Renal cortex interstitium (tissue), 11 donors: ENCODE results near the gene SEL1L. TPM values are rescaled to one million over a fixed set of nuclear protein-coding genes. Genes with fewer than 3 reads are reported as not detected.
"Not testable (repeated sequence)": the region's sequence is repeated elsewhere in the genome, so short reads cannot be mapped to it uniquely, and the experiment has no call there.

ENCODE experiments used
- DNase-seq, 11 donors: peaks; one replicate each; pipeline ENCODE4 v3.0.0-alpha.2; 2013; ENCODE audit warnings: low read depth in 9 of 11, low spot score in 4 of 11; ENCODE audit errors: extremely low read depth in 1 of 11
- polyA plus RNA-seq, 3 donors: library from polyadenylated mRNA; unstranded; fragments of 120-200 nt; gene quantifications; one replicate each; pipeline ENCODE4 v1.2.1, GENCODE V29; 2013; ENCODE audit not compliant: insufficient read length in 3 of 3

Gene SEL1L
- polyA plus RNA-seq, 3 donors = 70.1 to 79.5 (median 75.5) TPM

DNA sequence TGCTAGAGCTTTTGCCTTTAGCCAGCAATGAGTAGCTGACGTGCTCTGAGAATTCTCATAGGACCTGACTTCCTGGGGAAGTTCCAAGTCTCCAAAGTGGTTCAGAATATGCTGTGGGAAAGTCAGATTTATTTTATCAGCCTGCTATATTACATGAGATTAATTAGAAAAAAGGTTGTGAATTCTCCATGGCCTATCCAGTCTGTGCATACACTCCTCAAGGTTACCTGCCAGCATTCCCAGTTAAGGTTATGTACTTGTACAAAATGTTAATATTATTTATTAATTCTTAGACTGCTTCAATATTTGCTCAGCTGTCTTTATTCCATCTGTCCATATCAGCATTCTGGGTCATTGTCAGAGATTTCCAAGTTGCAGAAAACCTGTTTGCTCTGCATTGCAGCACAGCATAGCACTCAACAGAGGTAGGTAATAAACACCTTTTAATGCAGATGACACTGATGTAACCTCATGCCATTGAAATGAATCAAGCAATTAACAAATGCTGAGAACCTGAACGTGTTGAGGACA, 2.7 kb upstream of the SEL1L start:
- DNase-seq = no peak

DNA sequence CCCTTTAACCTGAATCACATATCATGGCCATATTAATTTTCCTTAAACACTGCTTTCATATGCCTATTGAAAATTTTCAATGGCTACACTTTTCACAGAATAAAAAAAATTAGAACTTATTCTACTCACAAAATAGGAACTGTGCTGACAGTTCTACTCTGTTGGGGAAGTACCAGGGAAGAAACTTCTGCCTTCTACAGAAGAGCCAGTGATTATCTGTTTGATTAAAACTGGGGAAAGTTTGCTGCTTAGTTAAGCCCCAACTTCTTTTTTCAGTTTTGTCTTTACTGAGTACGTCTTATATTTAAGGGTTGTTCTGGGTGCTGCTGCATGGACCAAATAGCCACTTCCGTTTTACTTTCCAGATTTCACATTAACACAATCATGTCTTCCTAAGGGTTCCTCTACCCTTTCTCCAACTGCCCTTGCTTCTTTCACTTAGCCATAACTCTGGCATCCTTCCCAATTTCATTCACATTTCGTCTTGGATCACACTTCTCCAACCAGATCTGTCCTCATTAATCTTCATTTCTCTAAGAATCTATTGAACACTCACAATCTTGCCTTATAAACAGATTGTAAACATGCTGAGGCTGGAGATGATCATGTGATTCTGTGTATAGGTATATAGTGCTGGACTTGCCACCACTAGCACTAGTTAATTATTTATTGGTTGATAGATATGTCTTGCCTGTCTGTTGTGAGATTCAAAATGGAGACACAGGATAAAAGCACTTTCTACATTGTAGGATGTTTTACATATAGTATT, 1.9 kb upstream of the SEL1L start:
- DNase-seq = no peak

DNA sequence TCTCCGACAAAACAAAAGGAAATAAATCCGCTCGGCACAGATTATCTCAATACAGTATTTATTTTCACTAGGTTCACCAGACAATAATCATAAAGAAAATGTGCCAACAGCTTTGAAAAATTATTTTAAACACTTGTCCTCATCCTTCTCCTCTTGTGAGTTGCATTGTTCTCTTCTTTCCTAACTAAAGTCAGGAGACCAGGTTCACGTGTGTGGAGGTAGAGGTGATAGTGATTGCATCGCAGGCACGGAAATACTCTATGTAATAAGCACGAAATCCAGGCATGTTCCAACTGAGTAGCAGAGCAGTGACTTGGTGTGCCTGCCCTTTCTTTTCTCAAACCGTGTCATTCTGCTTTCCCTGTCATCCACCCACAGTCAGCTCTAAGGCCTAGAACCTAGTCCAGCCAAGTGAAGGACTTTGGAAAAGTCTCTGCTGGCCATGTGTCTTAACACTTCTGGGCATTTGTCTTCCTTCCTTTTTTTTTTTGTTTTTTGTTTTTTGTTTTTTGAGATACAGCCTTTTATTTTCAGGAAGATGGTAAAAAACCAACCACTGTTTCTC, 939 bp upstream of the SEL1L start:
- DNase-seq = no peak

DNA sequence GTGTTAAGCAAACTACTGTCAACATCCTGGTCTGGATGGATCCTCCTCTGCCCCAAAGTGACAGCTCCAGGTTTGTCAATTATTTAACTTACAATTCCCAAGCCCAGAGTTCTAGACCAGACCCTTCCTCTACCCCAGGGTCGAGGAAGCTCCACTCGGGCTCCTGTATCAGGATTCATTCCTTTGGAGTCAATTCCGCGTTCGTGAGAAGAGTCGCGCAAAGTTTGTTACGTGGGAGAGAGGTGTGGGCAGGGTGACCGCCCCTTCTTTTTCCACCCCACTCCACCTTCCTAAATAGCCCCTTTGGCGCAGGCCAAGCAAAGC, 479 bp downstream of the SEL1L start:
- no peak for DNase-seq

DNA sequence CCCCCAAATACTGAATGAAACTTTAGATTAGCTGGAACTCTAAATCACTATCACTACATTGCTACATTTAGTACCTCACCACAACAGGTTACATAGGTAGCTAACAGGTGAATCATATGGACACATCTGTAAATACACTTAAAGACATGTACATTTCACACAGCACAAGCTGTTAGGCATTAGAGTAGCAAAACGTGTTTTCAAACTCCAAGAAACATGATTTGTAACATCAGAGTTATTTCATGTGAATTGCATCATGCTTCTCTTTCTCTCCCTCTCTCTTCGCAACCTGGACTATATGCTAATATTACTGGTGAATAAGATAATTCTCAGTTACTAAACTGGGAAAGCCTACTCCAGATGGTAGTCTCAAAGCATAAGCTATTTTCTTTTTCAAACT, 4.3 kb downstream of the SEL1L start:
- DNase-seq = no peak

DNA sequence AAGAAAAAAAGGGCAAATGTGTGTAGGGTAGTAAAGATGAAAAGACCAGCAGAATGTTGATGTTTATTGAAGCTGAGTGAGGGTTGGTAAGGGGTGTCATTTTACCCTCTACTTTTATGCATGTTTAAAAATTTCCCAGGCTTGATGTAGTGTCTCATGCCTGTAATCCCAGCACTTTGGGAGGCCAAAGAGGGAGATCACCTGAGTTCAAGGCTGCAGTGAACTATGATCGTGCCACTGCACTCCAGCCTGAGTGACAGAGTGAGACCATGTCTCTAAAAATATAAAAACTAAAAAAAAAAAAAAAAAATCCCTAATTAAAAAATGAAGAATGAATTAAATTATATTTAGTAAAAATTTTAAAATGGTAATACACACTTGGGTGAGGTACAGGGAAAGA, 8.5 kb downstream of the SEL1L start:
- DNase-seq = no peak

DNA sequence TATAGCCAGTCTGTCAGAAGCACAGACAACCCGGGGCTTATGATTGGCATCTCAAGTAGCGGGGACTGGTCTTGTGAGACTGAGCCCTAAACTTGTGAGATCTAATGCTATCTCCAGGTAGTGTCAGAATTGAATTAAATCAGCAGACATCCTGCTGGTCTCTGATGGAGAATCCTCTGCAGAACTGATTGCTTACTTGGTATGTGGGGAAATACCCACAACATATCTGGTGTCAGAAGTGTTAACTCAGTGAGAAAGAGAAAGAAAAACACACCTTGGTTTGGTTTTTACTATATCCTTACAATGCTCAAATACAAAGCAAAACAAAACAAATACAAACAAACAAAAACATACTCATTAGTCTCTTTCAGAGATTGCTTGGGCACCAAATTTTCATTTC, 10.0 kb downstream of the SEL1L start:
- no peak for DNase-seq

DNA sequence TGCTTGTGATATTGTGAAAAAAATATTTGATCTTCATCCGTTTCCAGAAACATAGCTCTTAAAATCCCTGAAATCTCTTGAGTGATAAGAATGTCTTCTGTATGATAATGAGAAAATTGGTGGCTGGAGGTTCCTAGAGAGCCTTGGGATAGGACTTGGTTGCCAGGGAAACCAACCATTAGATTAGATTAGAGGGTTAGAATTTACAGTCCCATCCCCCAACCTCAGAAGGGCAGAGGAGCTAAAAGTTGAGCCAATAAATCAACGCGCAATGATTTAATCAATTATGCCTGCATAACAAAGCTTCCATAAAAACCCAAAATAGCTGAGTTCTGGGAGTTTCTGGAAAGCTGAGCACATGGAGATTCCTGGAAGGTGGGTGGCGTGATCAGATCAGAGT, 10.6 kb downstream of the SEL1L start:
- DNase-seq = no peak

DNA sequence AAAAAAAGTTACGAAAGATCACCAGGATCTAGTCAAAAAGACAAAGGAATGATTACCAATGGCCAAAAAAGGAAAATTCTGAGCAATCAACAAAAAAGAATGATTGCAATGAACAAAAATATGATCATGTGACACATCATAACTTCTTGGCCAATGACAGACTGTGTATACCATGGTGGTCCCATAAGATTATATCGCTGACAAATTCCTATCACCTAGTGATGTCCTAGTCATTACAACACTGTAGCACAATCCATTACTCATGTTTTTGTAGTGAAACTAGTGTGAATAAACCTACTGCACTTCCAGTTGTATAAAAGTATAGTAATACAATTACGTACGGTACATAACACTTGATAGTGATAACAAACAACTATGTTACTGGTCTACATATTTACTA, 12.3 kb downstream of the SEL1L start:
- no peak for DNase-seq

DNA sequence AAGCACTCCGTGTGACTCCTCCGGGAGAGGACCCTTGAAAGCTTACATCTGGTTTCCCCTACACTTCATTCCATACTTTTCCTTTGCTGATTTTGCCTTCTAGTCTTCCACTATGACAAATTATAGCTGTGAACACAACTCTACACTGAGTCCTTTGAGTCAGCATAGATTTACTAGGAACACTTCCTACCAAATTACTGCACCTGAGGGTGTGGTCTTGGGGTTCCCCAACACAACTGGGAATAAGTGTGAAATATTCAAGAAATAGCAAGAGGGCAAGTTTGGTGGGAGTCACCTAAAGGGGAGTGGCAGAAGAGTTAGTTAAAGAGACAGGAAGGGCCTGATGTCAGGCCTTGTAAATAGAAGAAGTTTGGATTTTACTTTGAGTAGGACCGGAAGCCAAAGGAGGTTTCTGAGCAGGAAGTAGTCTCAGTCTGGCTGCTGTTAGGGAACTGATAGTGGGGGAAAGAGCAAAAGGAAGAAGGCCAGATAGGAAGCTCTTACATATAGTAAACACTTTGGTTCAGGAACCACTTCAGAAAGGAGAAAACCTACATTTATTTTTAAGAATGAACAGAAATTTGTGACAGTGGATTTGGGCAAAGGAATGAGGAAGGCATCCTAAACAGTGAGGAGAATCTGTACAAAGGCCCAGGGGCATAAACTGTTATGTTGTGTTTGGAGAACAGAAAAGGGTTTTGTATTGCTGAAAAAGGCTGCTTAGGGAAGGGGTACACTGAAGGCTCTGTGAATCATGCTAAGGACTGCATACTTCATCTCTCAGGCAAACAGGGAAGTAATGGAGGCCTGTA, 14.2 kb downstream of the SEL1L start:
- peak in 1 of 11 donors; percentile 21 for DNase-seq

DNA sequence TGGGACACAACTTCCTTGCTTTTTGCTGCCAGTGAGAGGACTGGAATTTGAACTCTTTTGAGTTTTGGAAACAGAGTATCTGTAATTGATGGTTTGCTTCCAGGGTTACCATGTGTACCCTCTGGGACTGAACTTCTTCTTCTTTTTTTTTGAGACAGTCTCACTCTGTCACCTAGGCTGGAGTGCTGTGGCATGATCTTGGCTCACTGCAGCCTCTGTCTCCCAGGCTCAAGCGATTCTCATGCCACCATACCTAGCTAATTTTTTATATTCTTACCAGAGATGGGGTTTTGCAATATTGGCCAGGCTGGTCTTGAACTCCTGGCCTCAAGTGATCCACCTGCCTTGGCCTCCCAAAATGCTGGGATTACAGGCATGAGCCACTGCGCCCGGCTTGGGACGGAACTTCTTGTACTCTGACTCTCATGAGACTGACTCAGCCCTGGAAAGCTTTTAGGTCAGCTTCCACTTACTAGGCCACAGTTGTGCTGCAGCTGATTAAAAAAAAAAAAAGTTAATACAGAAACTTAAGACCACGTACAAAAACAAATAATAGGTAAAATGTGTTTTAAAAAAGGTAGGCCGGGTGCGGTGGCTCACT, 15.8 kb downstream of the SEL1L start:
- no peak for DNase-seq

DNA sequence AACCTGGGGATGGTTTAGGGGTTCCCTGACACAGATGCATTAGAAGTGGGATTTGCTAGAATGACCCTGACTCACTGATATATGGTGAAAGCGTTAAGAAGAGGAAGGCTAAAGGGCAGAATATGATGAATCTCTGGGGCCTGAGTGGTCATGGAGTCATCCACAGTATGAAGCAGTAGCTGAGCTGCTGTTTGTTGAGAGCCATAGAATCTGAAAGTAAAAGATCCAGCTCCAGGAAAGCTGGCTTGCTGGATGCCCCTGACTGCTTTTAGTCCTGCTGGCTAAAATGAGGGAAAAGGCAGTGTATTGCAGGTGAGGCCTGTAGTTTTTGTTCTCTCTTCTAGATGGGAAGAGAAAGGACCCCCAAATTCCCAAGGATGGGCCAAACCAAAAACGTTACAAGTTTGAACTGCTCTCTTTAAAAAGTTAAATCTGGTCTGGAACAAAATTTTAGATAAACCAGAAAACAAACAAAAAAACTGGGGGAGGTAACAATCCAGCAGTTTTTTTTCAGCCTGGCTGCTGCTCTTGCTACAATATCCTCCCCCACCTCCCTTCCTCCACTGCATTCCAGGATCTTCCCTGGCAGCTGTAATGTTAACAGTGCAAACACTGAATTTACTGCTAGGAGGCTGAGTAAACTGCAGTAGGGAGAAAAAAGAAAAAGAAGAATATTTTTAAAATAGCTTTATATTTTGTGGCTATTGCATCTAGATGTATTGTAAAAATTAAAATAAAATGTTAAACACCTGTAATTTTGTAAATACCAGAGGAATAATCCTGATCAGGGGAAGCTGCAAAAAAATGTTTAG, 16.5 kb downstream of the SEL1L start:
- peak; percentile 42 to 88 (median 61) for DNase-seq

DNA sequence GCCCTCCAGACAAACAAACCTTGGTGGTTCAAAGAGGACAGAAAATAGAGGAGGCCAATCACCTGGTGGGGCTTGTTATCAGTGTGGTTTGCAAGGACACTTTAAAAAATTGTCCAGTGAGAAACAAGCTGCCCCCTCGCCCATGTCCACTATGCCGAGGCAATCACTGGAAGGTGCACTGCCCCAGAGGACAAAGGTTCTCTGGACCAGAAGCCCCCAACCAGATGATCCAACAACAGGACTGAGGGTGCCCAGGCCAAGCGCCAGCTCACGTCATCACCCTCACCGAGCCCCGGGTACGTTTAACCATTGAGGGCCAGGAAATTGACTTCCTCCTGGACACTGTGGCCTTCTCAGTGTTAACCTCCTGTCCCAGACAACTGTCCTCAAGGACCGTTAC, 17.7 kb downstream of the SEL1L start:
- DNase-seq = not testable (repeated sequence)

DNA sequence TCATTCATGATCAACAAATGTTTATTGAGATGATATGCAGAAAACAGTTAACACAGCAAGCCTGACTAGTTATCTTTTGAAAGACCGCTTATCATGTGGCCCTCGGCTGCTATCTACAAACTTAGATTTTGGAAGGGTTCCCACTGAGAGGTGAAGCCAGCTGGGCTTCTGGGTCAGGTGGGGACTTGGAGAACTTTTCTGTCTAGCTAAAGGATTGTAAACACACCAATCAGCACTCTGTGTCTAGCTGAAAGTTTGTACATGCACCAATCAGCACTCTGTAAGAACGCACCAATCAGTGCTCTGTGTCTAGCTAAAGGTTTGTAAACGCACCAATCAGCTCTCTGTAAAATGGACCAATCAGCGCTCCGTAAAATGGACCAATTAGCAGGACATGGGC, 20.8 kb downstream of the SEL1L start:
- not testable (repeated sequence) for DNase-seq

DNA sequence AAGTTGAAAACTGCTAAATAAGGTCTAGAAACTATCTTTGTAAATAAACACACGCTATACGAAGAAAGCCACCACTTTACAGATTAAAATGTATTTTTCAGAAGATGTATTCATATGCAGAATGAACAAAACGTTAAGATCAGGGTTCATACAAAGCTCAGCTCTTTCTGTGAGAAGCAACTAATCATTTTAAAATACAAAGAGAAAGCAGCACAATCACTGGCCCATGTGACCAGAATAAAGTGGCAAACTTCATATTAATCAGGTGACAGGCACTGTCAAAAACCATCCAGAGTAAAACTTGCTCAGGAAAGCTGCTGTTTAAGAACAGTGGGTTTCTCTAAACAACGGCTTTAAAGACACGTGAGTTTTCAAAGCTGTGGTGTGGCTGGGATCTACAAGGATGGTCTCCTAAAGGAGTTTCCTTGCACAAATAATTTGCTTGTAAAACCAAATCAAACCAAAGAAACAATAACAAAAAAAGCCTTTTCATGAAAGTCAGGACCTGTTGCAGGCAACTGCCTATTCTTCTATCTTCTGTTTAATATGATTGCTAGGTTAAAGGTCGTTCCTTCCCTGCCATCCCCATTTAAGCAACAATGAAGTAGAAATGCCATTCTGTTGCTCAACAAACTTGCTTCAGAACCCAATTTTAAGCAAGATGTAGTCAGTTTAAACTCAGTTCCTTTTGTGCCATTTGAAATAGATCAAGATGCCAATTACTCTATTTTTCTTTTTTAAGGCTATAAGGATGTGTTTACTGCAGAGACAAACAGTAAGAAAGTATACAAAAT, 22.3 kb downstream of the SEL1L start:
- no peak for DNase-seq

DNA sequence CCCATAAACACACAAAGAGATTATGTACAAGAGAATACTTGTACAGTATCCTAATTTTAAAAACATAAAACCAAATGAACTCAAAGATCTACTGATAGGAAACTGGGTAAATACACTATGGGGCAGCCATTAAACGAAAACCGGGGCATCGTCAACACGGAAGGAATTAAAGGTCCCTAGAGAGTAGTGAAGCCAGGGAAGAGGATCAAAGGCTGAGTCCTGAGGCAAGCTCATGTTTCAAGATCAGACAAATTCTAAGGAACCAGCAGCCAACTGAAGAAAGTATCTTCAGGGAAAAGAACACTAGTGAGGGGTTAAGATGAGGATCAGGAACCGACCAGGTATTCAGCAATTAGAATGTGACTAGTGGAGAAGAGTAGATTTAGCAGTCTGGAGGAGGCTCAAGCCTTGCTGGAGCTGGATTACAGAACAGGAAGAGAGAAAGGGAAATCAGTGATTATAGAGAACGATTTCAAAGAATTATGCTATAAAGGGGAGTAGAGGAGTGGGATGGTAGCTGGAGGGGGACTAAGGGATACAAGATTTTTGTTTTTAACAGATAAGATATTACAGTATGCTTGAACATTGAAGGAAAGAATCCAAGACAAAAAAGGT, 23.7 kb downstream of the SEL1L start:
- DNase-seq = no peak

DNA sequence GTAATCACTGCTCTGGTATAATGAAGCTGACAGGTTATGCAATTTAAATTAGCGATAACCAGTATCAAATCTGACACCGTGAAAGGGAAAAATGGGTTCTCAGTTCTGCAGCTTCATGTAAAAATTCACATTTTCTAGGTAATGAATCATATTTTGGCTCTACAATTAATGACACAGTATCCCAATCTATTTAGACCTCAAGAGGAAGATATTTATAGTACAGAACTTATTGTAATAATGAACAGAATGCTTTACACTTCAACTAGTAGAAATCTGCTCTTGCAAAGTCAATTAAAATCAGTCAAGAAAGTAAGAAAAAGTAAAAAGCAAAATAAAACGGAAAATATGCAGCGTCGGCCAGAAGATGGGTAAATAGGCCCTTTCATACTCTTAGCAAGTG, 24.3 kb downstream of the SEL1L start:
- DNase-seq = no peak

DNA sequence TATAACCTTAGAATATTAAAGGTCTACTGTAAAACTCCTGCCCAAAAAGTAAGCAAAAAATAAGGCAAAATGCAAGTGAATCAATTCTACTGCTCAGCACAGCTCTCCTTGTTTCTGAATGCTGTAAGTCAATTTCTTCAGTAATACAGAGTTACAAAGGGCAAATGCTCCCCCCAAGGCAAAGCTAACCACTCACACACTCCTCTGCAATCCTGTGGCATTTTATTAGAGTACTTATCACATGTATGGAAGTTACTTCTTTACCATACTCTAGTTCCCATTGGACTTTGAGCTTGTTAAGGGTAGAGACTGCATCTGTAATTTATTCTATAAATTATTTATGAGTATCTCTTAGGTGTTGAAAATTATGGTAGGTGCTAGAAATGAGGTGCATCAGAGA, 27.2 kb downstream of the SEL1L start:
- no peak for DNase-seq
